Activated CD4-positive, alpha-beta T cell treated with anti-CD3 and anti-CD28 coated beads for 36 hours (primary cell): ENCODE measurements around the gene RAB18. TPM values are rescaled to one million over a fixed set of nuclear protein-coding genes. Genes with fewer than 3 reads are reported as not detected.

Experiments used
- ATAC-seq: fragments of 200-7000 bp; cut with Tn5 transposase; one replicate; pipeline ENCODE4 v1.10.0; 2021; ENCODE audit warnings: mild to moderate bottlenecking, moderate library complexity
- CTCF ChIA-PET: fragments of 350-600 bp; sonication (Branson Sonifier 250); formaldehyde crosslinking; loops from one replicate; lab custom pipeline; 2021; ENCODE audit warnings: antibody characterized with exemption; lab: Charles Lee
- POLR2A ChIA-PET: fragments of 350-600 bp; sonication (Branson Sonifier 250); formaldehyde crosslinking; loops from one replicate; lab custom pipeline; 2021; ENCODE audit warnings: antibody characterized with exemption, inconsistent platforms; lab: Charles Lee
- DNase-seq: peaks from one replicate; pipeline ENCODE4 v3.0.0-alpha.2; 2020
- H3K27ac Mint-ChIP-seq: one replicate; pipeline ENCODE4 v1.8.0; 2021; ENCODE audit warnings: mixed read lengths
- H3K27me3 Mint-ChIP-seq: one replicate; pipeline ENCODE4 v1.8.0; 2021; ENCODE audit warnings: mixed read lengths
- H3K36me3 Mint-ChIP-seq: one replicate; pipeline ENCODE4 v1.8.0; 2021; ENCODE audit warnings: low read depth, mixed read lengths
- H3K4me1 Mint-ChIP-seq: one replicate; pipeline ENCODE4 v1.8.0; 2021; ENCODE audit warnings: mixed read lengths
- H3K4me3 Mint-ChIP-seq: one replicate; pipeline ENCODE4 v1.8.0; 2021; ENCODE audit warnings: mild to moderate bottlenecking, moderate library complexity, mixed read lengths
- H3K9me3 Mint-ChIP-seq: one replicate; pipeline ENCODE4 v1.8.0; 2021; ENCODE audit warnings: low read depth, mixed read lengths
- intact Hi-C, 2 experiments: fragments of 100-400 bp; cut with DNase I in 1 of 2; cut with micrococcal nuclease in 1 of 2; formaldehyde crosslinking; loops; one replicate each; pipeline versions ENCODE4 v1.14.2 to v1.15.1; 2022 to 2024; cut with DNase I, micrococcal nuclease
- total RNA-seq, 2 experiments: library from RNA; stranded (reverse); gene quantifications; one replicate each; pipeline ENCODE4 v1.2.3, GENCODE V29; 2021

Gene RAB18
- total RNA-seq, 2 experiments from 2014 or later, result 44.6 to 49.3 TPM

DNA sequence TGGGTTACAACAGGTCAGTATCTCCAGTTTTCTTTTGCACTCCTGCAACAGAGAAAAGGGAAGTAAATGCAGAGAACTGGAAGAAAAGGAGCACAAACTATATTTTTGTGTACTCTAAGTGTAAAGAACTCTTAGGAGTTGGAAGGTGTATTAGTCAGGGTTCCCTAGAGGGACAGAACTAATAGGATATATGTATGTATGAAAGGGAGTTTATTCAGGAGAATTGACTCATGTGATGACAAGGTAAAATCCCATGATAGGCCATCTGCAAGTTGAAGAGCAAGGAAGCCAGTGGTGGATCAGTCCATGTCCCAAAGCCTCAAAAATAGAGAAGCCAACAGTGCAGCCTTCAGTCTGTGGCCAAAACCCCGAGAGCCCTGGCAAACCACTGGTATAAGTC lies 22.6 kb upstream of the RAB18 start:
- Mint-ChIP-seq H3K27ac (no peak overlapping the region), H3K36me3 (no peaks in the 10 kb centered on the region), H3K27me3 (peaks cover 3% of the 10 kb centered on the region), H3K4me3 (no peak overlapping the region), H3K9me3 (peaks cover 5% of the 10 kb centered on the region), H3K4me1 (no peaks in the 10 kb centered on the region)
- ChIA-PET POLR2A (no interaction called here), CTCF (interaction anchor here (0.8 to 1.1 kb wide), 2 partner anchors 10 kb away, joined by 3 to 6 read pairs; no protein-coding TSS in a partner anchor)
- DNase-seq (no peak), ATAC-seq (no peak)
- intact Hi-C loops, result no loop called here

DNA sequence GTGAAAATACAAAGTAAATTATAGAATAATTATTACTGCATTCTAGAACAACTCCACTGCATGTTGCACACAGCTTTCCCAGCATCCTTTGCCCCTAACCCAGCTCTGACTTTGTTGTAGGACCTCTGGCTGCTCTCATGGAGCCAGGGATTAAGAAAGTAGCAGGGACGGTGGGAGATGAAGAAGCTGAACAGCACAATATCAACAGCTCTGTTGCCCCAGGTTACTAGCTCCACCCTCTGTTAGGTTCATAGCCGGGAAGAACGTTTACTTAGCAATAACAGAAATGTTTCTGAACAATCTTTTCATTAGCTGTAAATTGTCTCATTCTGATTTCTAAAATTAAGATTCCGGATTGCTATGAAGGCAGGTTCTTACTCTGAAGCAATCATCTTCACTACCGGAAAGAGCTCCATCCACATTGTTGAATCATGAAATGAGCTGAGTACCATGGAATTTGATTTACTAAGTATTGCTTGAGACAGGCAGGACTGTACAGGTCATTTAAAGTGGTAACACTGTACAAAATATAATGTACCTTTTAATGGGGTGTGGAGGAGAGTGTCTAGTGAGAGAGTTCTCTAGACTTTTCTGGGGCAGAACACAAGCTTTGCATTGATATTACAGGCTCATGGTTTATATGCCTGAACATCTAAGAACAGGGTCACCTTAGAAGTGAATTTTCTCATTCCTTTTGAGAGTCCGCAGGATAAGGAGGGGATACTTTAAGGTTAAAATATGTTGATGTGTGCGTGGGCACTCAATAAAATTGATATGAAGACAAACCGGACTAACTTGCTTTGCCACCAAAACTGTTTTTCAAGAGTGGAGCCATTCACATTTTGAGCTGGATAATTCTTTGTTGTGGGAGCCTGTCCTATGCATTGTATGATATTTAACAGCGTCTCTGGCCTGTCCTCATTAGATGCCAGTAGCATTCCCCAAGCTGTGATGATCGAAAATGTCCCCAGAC lies 20.8 kb upstream of the RAB18 start:
- Mint-ChIP-seq H3K27ac (no peak overlapping the region), H3K36me3 (no peaks in the 10 kb centered on the region), H3K27me3 (peaks cover 6% of the 10 kb centered on the region), H3K4me3 (no peak overlapping the region), H3K4me1 (no peaks in the 10 kb centered on the region), H3K9me3 (peaks cover 5% of the 10 kb centered on the region)
- POLR2A ChIA-PET, result no interaction called here
- CTCF ChIA-PET, result interaction anchor here (0.5 to 0.6 kb wide), 3 partner anchors 72 to 721 kb away, joined by 3 read pairs; no protein-coding TSS in a partner anchor
- intact Hi-C loops, result no loop called here
- DNase-seq (no peak), ATAC-seq (no peak)

- H3K9me3 Mint-ChIP-seq, result peaks cover 2% of the 10 kb centered on the region
- H3K36me3 Mint-ChIP-seq, result no peaks in the 10 kb centered on the region
- peaks cover 6% of the 10 kb centered on the region for H3K27me3 Mint-ChIP-seq
- no peak overlapping the region for H3K27ac Mint-ChIP-seq
- H3K4me3 Mint-ChIP-seq, result no peak overlapping the region
- intact Hi-C loops, result no loop called here
- ATAC-seq (no peak), DNase-seq (no peak)
- ChIA-PET CTCF (interaction anchor here (1.6 kb wide), 1 partner anchor 25 kb away, joined by 4 read pairs; no protein-coding TSS in a partner anchor), POLR2A (no interaction called here)
- H3K4me1 Mint-ChIP-seq, result no peaks in the 10 kb centered on the region
Observed at GRCh38 chr10:27485368-27485767, 18.7 kb upstream of the RAB18 start.

GRCh38 chr10:27485986-27486385 lies 18.1 kb upstream of the RAB18 start:
- POLR2A ChIA-PET, result no interaction called here
- no peak overlapping the region for H3K4me3 Mint-ChIP-seq
- DNase-seq, result no peak
- CTCF ChIA-PET, result interaction anchor here (1.6 kb wide), 1 partner anchor 26 kb away, joined by 4 read pairs; no protein-coding TSS in a partner anchor
- no peaks in the 10 kb centered on the region for H3K4me1 Mint-ChIP-seq
- H3K9me3 Mint-ChIP-seq, result peaks cover 7% of the 10 kb centered on the region
- no peak overlapping the region for H3K27ac Mint-ChIP-seq
- H3K27me3 Mint-ChIP-seq, result peaks cover 6% of the 10 kb centered on the region
- no peak for ATAC-seq
- peaks cover 3% of the 10 kb centered on the region for H3K36me3 Mint-ChIP-seq
- intact Hi-C loops, result no loop called here

DNA sequence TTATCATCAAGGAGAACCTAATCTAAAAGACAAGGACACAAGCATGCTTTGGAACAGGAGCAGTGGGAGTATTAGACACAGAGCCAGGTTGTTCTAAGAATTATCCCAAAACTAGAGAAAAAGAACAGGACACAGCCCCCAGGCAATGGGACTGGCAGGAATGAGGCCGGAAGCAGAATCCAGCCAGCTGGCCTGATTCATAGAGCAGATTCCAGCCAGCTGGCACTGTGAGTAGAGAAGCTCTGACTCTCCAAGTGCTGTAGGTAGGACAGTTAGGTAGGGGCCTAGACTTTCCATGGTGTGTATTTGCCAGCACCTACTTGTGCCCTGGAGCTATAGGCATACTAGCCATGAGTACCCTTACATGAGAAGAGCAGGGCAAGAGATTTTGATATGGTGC lies 13.3 kb upstream of the RAB18 start:
- H3K36me3 Mint-ChIP-seq, result peaks cover 4% of the 10 kb centered on the region
- ChIA-PET CTCF (interaction anchor here (0.7 kb wide), 1 partner anchor 404 kb away, joined by 3 read pairs; no protein-coding TSS in a partner anchor), POLR2A (no interaction called here)
- peaks cover 15% of the 10 kb centered on the region for H3K27me3 Mint-ChIP-seq
- intact Hi-C loops, result no loop called here
- ATAC-seq (no peak), DNase-seq (no peak)
- H3K27ac Mint-ChIP-seq, result no peak overlapping the region
- no peak overlapping the region for H3K4me3 Mint-ChIP-seq
- H3K9me3 Mint-ChIP-seq, result peaks cover 12% of the 10 kb centered on the region
- H3K4me1 Mint-ChIP-seq, result no peaks in the 10 kb centered on the region

GRCh38 chr10:27494116-27494805 lies 9.8 kb upstream of the RAB18 start:
- no peak for ATAC-seq
- intact Hi-C loops, result no loop called here
- H3K9me3 Mint-ChIP-seq, result peaks cover 10% of the 10 kb centered on the region
- peaks cover 4% of the 10 kb centered on the region for H3K36me3 Mint-ChIP-seq
- peaks cover 12% of the 10 kb centered on the region for H3K27me3 Mint-ChIP-seq
- POLR2A ChIA-PET, result no interaction called here
- no peak for DNase-seq
- no peaks in the 10 kb centered on the region for H3K4me1 Mint-ChIP-seq
- CTCF ChIA-PET, result interaction anchor here (0.5 kb wide), 1 partner anchor 312 kb away, joined by 3 read pairs; no protein-coding TSS in a partner anchor
- no peak overlapping the region for H3K4me3 Mint-ChIP-seq
- no peak overlapping the region for H3K27ac Mint-ChIP-seq

DNA sequence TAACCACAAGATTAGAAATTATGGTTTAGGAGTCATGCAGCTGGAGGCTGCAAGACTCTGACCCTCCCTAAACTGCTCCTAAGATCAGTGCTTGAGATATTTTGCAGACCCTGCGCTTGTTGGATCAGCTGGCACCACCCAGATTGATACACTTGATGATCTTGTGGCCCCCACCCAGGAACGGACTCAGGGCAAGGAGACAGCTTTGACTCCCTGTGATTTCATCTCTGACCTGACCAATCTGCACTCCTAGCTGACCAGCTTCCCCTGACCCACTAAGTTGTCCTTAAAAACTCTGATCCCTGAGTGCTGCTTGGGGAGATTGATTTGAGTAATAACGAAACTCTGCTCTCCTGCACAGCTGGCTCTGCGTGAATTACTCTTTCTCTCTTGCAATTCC lies 8.0 kb upstream of the RAB18 start:
- no peak overlapping the region for H3K27ac Mint-ChIP-seq
- intact Hi-C loops, result no loop called here

DNA sequence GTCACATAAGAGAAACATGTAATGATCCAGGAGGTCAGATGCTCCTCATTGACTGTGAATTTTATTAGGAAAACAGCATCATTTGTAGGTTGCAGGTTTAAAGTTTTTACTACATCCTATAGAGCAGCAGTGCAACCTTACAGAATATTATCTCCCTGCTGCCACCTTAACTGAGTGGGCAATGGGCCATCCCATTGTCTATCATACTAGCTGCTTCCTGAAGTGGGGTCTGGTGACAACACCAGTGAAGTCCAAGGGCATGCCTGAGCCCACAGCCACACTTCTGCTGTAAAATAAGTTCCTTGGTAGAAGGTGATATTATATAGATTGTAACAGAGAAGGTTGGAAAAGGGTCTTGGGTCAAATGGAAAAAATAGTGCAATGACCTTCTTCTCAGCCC lies 4.0 kb upstream of the RAB18 start:
- H3K36me3 Mint-ChIP-seq, result peaks cover 6% of the 10 kb centered on the region
- intact Hi-C loops, result loop anchor here (5.0 to 10.0 kb wide), 4 partner anchors 242 to 1015 kb away; partner anchors contain the start of genes ACBD5 (in 1 of the 2) and ANKRD26 (in 1 of the 2)
- ATAC-seq, result no peak
- peaks cover 11% of the 10 kb centered on the region for H3K4me1 Mint-ChIP-seq
- H3K27me3 Mint-ChIP-seq, result peaks cover 1% of the 10 kb centered on the region
- no peak for DNase-seq
- no peak overlapping the region for H3K4me3 Mint-ChIP-seq
- H3K27ac Mint-ChIP-seq, result no peak overlapping the region
- ChIA-PET POLR2A (no interaction called here), CTCF (no interaction called here)
- no peaks in the 10 kb centered on the region for H3K9me3 Mint-ChIP-seq

More for the DNA sequence above, 8.0 kb upstream of the RAB18 start:
- CTCF ChIA-PET, result no interaction called here
- no peak for ATAC-seq
- Mint-ChIP-seq H3K4me1 (no peaks in the 10 kb centered on the region), H3K4me3 (no peak overlapping the region), H3K36me3 (no peaks in the 10 kb centered on the region), H3K27me3 (peaks cover 11% of the 10 kb centered on the region), H3K9me3 (peaks cover 3% of the 10 kb centered on the region)
- no peak for DNase-seq
- POLR2A ChIA-PET, result no interaction called here

GRCh38 chr10:27500886-27501285 lies 3.2 kb upstream of the RAB18 start:
- no peak for DNase-seq
- H3K27me3 Mint-ChIP-seq, result peaks cover 1% of the 10 kb centered on the region
- no peak overlapping the region for H3K4me3 Mint-ChIP-seq
- POLR2A ChIA-PET, result no interaction called here
- CTCF ChIA-PET, result no interaction called here
- peaks cover 15% of the 10 kb centered on the region for H3K4me1 Mint-ChIP-seq
- intact Hi-C loops, result loop anchor here (5.0 to 10.0 kb wide), 4 partner anchors 241 to 1016 kb away; partner anchors contain the start of genes ACBD5 (in 1 of the 2) and ANKRD26 (in 1 of the 2)
- no peaks in the 10 kb centered on the region for H3K9me3 Mint-ChIP-seq
- H3K36me3 Mint-ChIP-seq, result peaks cover 10% of the 10 kb centered on the region
- no peak overlapping the region for H3K27ac Mint-ChIP-seq
- ATAC-seq, result no peak

DNA sequence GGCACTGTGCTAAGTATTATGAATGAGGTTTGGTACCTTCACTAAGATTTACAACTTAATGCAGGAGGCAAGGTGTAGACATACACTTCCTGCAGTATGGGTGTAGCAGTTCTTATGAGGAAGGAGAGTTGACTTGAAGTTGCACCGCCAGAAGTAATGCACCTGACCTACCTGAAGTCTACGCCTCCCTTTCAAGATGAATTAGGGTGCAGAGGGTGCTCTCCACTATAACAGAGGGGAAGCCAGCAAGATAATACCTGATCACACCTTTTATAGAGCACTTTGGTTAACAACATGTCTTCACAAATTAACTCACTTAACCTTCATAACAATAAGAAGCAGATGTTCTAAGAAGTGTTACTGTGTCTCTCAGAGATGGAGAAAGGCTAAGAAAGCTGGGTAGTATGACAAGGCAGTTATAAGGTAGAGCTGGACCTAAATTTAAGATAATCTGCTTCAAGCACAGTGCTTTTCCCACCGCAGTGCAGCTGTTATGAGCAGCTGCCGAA lies 552 bp upstream of the RAB18 start:
- peaks cover 11% of the 10 kb centered on the region for H3K36me3 Mint-ChIP-seq
- H3K4me3 Mint-ChIP-seq, result peak overlapping the region; percentile 93
- peak overlapping the region; percentile 93 for H3K27ac Mint-ChIP-seq
- ATAC-seq (no peak), DNase-seq (no peak)
- peaks cover 39% of the 10 kb centered on the region for H3K4me1 Mint-ChIP-seq
- no peaks in the 10 kb centered on the region for H3K27me3 Mint-ChIP-seq
- H3K9me3 Mint-ChIP-seq, result no peaks in the 10 kb centered on the region
- POLR2A ChIA-PET, result interaction anchor here (0.6 to 1.1 kb wide), 5 partner anchors 10 to 1040 kb away, joined by 3 to 6 read pairs (median 3); partner anchors contain the start of gene YME1L1
- intact Hi-C loops, result loop anchor here (1.0 to 10.0 kb wide), 13 partner anchors 239 to 1030 kb away; partner anchors contain the start of genes MASTL (in 2 of the 2), ABI1 (in 1 of the 2), ACBD5 (in 1 of the 2) and ANKRD26 (in 1 of the 2)
- CTCF ChIA-PET, result interaction anchor here (0.6 to 1.7 kb wide), 8 partner anchors 10 to 860 kb away, joined by 3 to 4 read pairs (median 3); no protein-coding TSS in a partner anchor
